Measurements from ENCODE around the gene MMP2.

MMP2 gene

DNA sequence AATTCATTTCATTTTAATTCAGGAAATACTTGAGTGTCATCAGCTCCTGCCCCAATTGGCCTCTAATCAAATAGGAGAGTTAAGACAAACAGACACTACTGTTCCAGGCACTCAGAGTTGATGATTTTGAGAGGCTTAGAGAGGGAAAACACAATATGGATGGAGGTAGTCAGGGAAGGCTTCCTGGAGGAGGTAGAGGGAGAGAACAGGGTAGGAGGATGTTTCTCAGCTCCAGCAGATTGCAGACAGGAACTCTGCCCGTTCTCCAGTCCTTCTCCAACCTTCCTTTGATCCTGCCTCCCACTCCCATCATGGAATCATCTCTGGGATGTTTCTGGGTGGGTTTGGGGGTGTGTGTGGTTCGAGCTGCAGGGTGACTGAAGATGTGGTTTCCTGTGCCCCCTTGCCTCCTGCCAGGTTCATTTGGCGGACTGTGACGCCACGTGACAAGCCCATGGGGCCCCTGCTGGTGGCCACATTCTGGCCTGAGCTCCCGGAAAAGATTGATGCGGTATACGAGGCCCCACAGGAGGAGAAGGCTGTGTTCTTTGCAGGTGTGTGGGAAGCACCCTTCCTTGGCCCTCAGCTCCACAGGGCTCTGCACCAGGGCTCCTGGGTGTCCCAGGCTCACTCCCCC, 17.6 kb downstream of the MMP2 start:
- no peak overlapping the region for H3K4me3 Mint-ChIP-seq

DNA sequence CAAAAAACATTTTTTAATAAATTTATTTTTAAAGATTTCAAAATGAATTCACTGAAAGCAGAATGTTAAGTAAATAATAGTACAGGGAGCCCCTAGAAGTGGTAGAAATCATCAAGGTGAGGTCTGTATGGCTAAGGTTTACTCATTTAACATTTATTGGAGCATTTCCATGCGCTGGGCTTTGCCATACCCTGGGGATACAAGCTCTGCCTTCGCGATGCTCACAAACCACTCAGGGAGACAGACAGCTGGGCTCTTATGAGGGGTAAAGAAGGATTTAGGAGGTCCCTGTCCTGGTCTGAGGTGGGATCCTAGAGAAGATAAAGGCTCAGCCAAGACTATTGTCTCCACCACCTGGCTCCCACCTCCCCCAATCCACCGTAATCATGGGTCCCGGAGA, 18.6 kb downstream of the MMP2 start:
- Mint-ChIP-seq H3K27ac (no peak overlapping the region), H3K36me3 (ENCODE audit: low read depth) (no peaks in the 10 kb centered on the region), H3K4me3 (no peak overlapping the region), H3K4me1 (ENCODE audit: low read depth) (peaks cover 5% of the 10 kb centered on the region), H3K9me3 (no peaks in the 10 kb centered on the region), H3K27me3 (peaks cover 9% of the 10 kb centered on the region)

More for the DNA sequence above, 17.6 kb downstream of the MMP2 start:
- H3K36me3 Mint-ChIP-seq (ENCODE audit: low read depth), result no peaks in the 10 kb centered on the region
- H3K27me3 Mint-ChIP-seq, result peaks cover 9% of the 10 kb centered on the region
- H3K9me3 Mint-ChIP-seq, result no peaks in the 10 kb centered on the region
- H3K27ac Mint-ChIP-seq, result no peak overlapping the region
- H3K4me1 Mint-ChIP-seq (ENCODE audit: low read depth), result peaks cover 5% of the 10 kb centered on the region

DNA sequence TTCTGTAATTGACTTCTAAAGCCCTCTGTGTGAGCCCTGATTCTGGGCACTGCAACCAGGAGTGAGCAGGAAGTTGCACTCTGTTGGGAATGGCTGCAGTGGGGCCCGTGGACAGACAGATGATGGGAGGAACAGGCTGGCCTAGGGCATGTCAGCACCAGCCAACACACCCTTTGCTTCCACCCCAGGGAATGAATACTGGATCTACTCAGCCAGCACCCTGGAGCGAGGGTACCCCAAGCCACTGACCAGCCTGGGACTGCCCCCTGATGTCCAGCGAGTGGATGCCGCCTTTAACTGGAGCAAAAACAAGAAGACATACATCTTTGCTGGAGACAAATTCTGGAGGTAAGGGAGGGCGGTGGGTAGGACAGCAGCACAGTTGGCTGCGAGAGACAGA, 19.1 kb downstream of the MMP2 start:
- Mint-ChIP-seq H3K27ac (no peak overlapping the region), H3K27me3 (peaks cover 9% of the 10 kb centered on the region), H3K9me3 (no peaks in the 10 kb centered on the region), H3K4me1 (ENCODE audit: low read depth) (peaks cover 5% of the 10 kb centered on the region), H3K4me3 (no peak overlapping the region), H3K36me3 (ENCODE audit: low read depth) (no peaks in the 10 kb centered on the region)

DNA sequence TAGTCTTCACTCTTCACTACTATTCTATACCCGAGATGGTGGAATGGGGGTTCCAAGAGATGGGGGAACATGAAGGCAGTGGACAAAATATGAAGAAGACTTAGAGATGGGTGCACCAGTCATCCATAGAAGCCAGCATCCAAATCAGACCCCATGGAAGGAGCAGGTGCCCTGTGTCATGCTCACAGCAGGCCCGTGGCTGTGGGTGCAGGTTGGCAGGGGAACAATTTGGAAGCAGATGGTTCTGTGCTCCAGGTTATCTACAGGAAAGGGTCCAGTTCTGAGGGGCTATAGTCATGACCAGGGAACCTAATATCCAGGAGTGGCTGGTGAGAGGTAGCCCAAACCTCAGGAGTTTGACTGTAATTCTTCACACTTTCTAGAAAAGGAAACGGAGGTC, 20.3 kb downstream of the MMP2 start:
- Mint-ChIP-seq H3K9me3 (no peaks in the 10 kb centered on the region), H3K4me3 (no peak overlapping the region), H3K36me3 (ENCODE audit: low read depth) (no peaks in the 10 kb centered on the region), H3K27ac (no peak overlapping the region), H3K4me1 (ENCODE audit: low read depth) (peaks cover 5% of the 10 kb centered on the region), H3K27me3 (peaks cover 9% of the 10 kb centered on the region)

DNA sequence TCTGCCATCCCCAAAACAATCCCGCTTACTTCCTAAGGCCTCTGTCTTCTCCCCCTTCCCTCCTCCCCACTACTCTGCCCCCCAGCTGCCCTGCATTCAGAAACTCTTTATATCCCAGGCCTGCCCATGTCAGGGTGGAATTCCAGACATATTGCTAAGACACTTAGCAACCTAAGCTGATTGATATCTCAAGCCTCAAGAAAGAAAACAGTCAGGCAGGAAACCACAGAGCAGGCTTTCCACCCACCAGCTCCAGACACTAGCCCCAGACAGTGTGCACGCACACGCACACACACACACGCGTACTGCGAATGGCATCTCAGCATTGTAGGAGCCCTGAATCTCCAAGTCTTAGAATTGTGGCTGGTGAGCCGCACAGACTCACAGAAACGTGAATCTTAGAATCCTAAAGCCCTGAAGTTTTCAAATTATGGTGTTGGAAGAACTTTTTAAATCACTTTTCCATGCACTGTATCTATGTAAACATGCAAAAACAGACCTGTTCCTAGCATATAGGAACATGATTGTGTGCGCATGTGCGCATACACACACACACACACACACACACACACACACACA, 21.0 kb downstream of the MMP2 start:
- Mint-ChIP-seq H3K27ac (no peak overlapping the region), H3K27me3 (peaks cover 9% of the 10 kb centered on the region), H3K4me3 (no peak overlapping the region), H3K4me1 (ENCODE audit: low read depth) (peaks cover 5% of the 10 kb centered on the region), H3K9me3 (no peaks in the 10 kb centered on the region), H3K36me3 (ENCODE audit: low read depth) (no peaks in the 10 kb centered on the region)

DNA sequence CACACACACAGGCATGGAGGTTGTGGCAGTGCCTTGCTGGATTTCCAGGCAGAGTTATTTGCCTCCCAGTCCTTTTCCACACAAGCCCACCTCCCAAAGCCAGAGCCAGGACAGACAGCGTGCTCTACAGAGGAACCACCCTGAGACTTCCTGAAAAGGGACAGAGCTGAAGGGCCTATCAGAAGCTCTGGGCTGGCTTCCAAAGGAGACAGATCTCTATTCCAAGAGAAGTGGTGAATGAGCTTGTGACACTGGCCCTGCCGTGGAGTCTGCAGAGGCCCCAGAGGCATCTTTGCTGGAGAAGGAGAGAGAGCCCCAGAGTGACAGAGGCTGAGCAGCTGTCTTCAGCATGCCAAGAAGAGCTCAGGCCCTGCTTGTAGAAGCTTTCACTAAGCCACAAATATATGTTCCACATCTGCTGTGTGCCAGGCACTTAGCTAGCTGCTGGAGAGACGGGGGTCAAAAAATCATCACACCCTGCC, 21.6 kb downstream of the MMP2 start:
- H3K9me3 Mint-ChIP-seq, result no peaks in the 10 kb centered on the region
- H3K4me1 Mint-ChIP-seq (ENCODE audit: low read depth), result peaks cover 5% of the 10 kb centered on the region
- H3K36me3 Mint-ChIP-seq (ENCODE audit: low read depth), result no peaks in the 10 kb centered on the region
- H3K27ac Mint-ChIP-seq, result no peak overlapping the region
- no peak overlapping the region for H3K4me3 Mint-ChIP-seq
- peaks cover 9% of the 10 kb centered on the region for H3K27me3 Mint-ChIP-seq

DNA sequence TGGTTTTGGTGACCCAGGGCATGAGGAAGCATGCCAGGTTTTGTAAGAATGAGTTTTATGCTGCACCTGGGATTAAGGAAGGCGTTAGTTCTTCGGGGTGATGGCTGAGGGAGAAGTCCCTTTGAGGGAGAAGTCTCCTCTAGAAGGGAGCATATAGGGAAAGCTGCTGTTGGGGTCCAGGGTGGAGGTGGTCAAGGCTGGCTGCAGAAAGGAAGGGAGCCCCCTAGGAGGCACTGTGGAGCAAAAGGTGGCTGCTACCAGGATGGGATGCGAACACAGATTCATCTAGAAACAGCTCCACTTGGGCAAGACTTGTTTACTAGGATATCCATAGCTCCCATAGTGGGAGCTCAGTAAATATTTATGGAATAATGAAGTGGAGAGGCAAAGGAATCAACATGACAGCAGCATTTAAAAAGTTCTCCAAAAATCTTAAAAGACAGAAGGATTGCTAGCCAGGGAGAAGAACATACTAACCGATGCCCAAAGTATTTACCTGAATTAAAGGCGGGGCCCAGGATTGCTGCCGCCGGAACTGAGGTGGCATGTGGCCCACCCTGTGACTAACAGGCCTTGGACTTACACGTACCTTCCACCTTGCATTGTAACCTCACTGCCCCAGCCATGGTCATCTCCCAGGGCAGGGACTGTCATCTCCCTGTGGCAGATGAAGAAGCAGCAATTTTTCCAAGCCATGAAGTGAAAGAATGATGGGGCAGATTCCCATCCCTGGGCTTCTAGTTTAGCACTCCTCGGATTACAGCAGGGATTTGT, 22.7 kb downstream of the MMP2 start:
- H3K4me1 Mint-ChIP-seq (ENCODE audit: low read depth), result peaks cover 5% of the 10 kb centered on the region
- H3K27me3 Mint-ChIP-seq, result peaks cover 12% of the 10 kb centered on the region
- no peak overlapping the region for H3K27ac Mint-ChIP-seq
- H3K36me3 Mint-ChIP-seq (ENCODE audit: low read depth), result no peaks in the 10 kb centered on the region
- H3K9me3 Mint-ChIP-seq, result no peaks in the 10 kb centered on the region
- no peak overlapping the region for H3K4me3 Mint-ChIP-seq

DNA sequence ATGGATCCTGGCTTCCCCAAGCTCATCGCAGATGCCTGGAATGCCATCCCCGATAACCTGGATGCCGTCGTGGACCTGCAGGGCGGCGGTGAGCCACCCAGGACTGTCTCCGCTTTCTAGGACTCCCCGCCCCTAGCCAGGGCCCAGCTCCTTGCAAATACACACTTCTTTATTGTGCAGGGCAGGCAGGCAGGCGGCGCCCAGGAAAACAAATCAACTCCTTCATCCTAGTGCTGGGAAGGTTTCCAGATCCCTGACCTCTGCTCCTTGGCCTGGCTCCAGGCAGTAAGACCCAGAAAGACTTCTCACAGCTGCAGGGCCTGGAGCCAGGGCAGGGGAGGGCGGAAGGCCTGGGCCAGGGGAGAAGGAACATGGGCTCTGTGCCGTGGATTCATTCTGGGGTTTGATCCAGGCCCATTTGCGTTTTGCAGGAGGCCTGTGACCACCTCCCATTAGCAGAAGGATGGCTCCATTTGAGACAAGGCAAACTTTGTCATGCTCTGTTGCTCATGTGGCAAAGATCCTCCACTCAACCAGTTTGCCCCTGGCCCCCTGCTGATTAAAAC, 23.9 kb downstream of the MMP2 start:
- H3K36me3 Mint-ChIP-seq (ENCODE audit: low read depth), result no peaks in the 10 kb centered on the region
- no peak overlapping the region for H3K4me3 Mint-ChIP-seq
- H3K27me3 Mint-ChIP-seq, result peaks cover 13% of the 10 kb centered on the region
- H3K27ac Mint-ChIP-seq, result no peak overlapping the region
- peaks cover 5% of the 10 kb centered on the region for H3K4me1 Mint-ChIP-seq (ENCODE audit: low read depth)
- no peaks in the 10 kb centered on the region for H3K9me3 Mint-ChIP-seq

DNA sequence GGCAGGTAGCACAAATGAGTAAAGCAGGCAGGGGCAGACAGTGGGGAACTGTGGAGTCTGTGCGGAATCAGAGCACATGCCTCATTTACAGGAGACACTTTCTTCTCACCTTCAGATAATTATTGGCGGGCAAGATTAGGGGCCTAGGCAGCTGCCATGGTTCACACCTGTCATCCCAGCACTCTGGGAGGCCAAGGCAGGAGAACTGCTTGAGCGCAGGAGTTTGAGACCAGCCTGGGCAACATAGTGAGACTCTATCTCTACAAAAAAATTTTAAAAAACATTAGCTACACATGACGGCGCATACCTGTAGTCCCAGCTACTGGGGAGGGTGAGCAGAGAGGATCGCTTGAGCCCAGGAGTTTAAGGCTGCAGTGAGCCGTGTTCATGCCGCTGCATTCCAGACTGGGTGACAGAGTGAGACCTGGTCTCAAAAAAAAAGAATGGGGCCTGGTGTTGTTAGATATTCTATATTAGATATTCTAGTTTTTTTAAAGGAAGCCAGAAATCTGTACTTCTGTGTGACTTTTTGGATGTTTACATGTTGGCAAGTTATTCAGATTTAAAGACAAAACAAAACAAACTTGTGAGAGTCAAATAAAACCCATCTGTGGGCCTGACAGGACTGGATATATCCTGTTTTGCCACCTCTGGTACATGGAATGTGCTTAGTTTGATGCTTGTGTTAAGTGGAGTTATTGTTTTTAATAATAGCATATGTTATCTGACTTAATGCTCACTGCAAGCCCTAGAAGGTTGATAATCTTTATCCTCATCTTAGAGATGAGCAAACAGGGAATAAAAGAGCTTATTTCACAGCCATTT, 24.9 kb downstream of the MMP2 start:
- Mint-ChIP-seq H3K36me3 (ENCODE audit: low read depth) (no peaks in the 10 kb centered on the region), H3K4me3 (no peak overlapping the region), H3K4me1 (ENCODE audit: low read depth) (peaks cover 10% of the 10 kb centered on the region)

DNA sequence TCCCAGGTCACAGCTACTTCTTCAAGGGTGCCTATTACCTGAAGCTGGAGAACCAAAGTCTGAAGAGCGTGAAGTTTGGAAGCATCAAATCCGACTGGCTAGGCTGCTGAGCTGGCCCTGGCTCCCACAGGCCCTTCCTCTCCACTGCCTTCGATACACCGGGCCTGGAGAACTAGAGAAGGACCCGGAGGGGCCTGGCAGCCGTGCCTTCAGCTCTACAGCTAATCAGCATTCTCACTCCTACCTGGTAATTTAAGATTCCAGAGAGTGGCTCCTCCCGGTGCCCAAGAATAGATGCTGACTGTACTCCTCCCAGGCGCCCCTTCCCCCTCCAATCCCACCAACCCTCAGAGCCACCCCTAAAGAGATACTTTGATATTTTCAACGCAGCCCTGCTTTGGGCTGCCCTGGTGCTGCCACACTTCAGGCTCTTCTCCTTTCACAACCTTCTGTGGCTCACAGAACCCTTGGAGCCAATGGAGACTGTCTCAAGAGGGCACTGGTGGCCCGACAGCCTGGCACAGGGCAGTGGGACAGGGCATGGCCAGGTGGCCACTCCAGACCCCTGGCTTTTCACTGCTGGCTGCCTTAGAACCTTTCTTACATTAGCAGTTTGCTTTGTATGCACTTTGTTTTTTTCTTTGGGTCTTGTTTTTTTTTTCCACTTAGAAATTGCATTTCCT, 26.5 kb downstream of the MMP2 start:
- Mint-ChIP-seq H3K27ac (no peak overlapping the region), H3K27me3 (peaks cover 34% of the 10 kb centered on the region), H3K9me3 (no peaks in the 10 kb centered on the region), H3K36me3 (ENCODE audit: low read depth) (no peaks in the 10 kb centered on the region), H3K4me1 (ENCODE audit: low read depth) (peaks cover 5% of the 10 kb centered on the region), H3K4me3 (no peak overlapping the region)

More for the DNA sequence above, 24.9 kb downstream of the MMP2 start:
- Mint-ChIP-seq H3K27ac (no peak overlapping the region), H3K27me3 (peaks cover 21% of the 10 kb centered on the region), H3K9me3 (no peaks in the 10 kb centered on the region)

DNA sequence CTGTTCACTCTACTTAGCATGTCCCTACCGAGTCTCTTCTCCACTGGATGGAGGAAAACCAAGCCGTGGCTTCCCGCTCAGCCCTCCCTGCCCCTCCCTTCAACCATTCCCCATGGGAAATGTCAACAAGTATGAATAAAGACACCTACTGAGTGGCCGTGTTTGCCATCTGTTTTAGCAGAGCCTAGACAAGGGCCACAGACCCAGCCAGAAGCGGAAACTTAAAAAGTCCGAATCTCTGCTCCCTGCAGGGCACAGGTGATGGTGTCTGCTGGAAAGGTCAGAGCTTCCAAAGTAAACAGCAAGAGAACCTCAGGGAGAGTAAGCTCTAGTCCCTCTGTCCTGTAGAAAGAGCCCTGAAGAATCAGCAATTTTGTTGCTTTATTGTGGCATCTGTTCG, 27.1 kb downstream of the MMP2 start:
- H3K9me3 Mint-ChIP-seq, result no peaks in the 10 kb centered on the region
- peaks cover 5% of the 10 kb centered on the region for H3K4me1 Mint-ChIP-seq (ENCODE audit: low read depth)
- peaks cover 39% of the 10 kb centered on the region for H3K27me3 Mint-ChIP-seq
- H3K36me3 Mint-ChIP-seq (ENCODE audit: low read depth), result no peaks in the 10 kb centered on the region
- no peak overlapping the region for H3K4me3 Mint-ChIP-seq
- H3K27ac Mint-ChIP-seq, result no peak overlapping the region

DNA sequence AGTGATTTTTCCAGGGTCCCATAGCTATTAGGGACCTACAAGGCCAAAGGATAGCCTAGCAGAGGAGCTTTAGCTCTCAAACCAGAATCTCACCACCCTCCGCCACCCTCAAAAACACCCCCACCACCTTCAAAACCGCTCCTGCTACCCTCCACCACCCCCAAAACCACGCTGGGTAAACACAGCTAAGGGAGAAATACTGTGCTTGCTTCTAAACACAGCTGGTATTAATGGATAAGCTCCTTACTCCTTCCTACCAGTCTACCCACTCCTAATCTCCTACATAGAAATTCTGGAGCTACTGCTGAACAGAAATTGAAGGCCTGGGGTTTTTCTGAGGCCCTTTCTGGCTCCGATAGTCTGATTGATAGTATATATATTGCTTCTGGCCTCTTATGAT, 27.7 kb downstream of the MMP2 start:
- Mint-ChIP-seq H3K4me1 (ENCODE audit: low read depth) (peaks cover 5% of the 10 kb centered on the region), H3K27ac (no peak overlapping the region), H3K9me3 (no peaks in the 10 kb centered on the region), H3K36me3 (ENCODE audit: low read depth) (no peaks in the 10 kb centered on the region), H3K4me3 (no peak overlapping the region), H3K27me3 (peaks cover 37% of the 10 kb centered on the region)

DNA sequence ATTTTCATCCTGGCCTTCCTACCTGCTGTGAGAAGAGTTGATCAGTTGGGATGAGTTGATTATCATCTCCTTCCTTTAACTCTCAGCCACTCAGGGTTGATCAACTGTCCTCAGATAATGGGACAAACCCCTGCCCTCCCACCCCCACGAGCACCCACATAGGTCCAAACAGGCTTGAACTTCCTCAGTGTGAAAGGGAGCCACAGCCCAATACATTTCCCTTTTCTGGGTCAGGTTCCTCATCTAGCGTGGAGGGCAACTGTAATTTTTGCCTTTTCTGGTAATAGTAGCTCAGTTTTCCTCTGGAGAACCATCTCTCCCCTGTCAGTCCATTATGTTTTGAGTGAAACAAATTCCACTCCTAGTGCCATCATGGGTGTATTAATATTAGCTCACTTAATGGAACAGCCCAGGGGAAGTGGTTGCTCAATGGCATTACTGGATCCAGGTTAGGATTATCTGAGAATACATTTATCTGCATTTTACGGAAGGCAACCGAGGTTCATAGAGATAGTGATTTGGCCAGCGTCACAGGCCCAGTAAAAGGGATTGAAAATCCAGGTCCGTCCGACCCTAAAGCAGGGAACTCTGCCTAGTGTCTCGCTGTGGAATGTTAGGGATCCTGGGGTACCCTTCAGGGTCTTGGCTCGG, 29.4 kb downstream of the MMP2 start:
- H3K4me3 Mint-ChIP-seq, result peak overlapping the region; percentile 20

More for the DNA sequence above, 29.4 kb downstream of the MMP2 start:
- H3K9me3 Mint-ChIP-seq, result peaks cover 8% of the 10 kb centered on the region
- no peak overlapping the region for H3K27ac Mint-ChIP-seq
- H3K36me3 Mint-ChIP-seq (ENCODE audit: low read depth), result no peaks in the 10 kb centered on the region
- peaks cover 52% of the 10 kb centered on the region for H3K27me3 Mint-ChIP-seq
- H3K4me1 Mint-ChIP-seq (ENCODE audit: low read depth), result peaks cover 5% of the 10 kb centered on the region

Data from stimulated activated naive CD8-positive, alpha-beta T cell treated with anti-CD3 and anti-CD28 coated beads, Interleukin-15, Interleukin-2, amounts not matched to agents 100 ng/mL and 50 ng/mL, for 24 hours (primary cell).